CD4-positive, alpha-beta T cell treated with Interleukin-4 for 4 hours (primary cell): ENCODE data around the gene HBS1L.
A peak's percentile ranks its signal among the peaks of the same experiment; 100 is the strongest.
"Not testable (repeated sequence)": the region's sequence is repeated elsewhere in the genome, so short reads cannot be mapped to it uniquely, and the experiment has no call there.

Experiments
- DNase-seq: peaks from one replicate; pipeline ENCODE4 v3.0.0-alpha.2; 2020

HBS1L gene

GRCh38 chr6:135073756-135074393 is 19.3 kb upstream of the HBS1L start:
- DNase-seq = no peak

GRCh38 chr6:135073217-135073616 is 18.6 kb upstream of the HBS1L start:
- no peak for DNase-seq

GRCh38 chr6:135072753-135073152 is 18.1 kb upstream of the HBS1L start:
- DNase-seq = no peak

- DNase-seq = no peak
Observed at GRCh38 chr6:135071541-135071940, 16.9 kb upstream of the HBS1L start.

GRCh38 chr6:135067911-135068310 is 13.3 kb upstream of the HBS1L start:
- DNase-seq = no peak

- no peak for DNase-seq
Observed at GRCh38 chr6:135066806-135067205, 12.2 kb upstream of the HBS1L start.

- no peak for DNase-seq
Observed at GRCh38 chr6:135066397-135066796, 11.8 kb upstream of the HBS1L start.

GRCh38 chr6:135064586-135064985 is 10.0 kb upstream of the HBS1L start:
- no peak for DNase-seq

GRCh38 chr6:135063926-135064325 is 9.3 kb upstream of the HBS1L start:
- no peak for DNase-seq

GRCh38 chr6:135062735-135063134 is 8.1 kb upstream of the HBS1L start:
- DNase-seq = no peak

GRCh38 chr6:135060076-135060475 is 5.5 kb upstream of the HBS1L start:
- DNase-seq = no peak

- not testable (repeated sequence) for DNase-seq
Observed at GRCh38 chr6:135058299-135058698, 3.7 kb upstream of the HBS1L start.

- no peak for DNase-seq
Observed at GRCh38 chr6:135056632-135057031, 2.0 kb upstream of the HBS1L start.

GRCh38 chr6:135054226-135054568 is 425 bp downstream of the HBS1L start:
- no peak for DNase-seq

- no peak for DNase-seq
Observed at GRCh38 chr6:135053406-135053805, 1.2 kb downstream of the HBS1L start.

- DNase-seq = no peak
Observed at GRCh38 chr6:135052939-135053338, 1.7 kb downstream of the HBS1L start.

GRCh38 chr6:135048915-135049314 is 5.7 kb downstream of the HBS1L start:
- DNase-seq = no peak

GRCh38 chr6:135047336-135047735 is 7.3 kb downstream of the HBS1L start:
- no peak for DNase-seq

- DNase-seq = peak; percentile 24
Observed at GRCh38 chr6:135046912-135047311, 7.7 kb downstream of the HBS1L start.

- no peak for DNase-seq
Observed at GRCh38 chr6:135044639-135045038, 10.0 kb downstream of the HBS1L start.

GRCh38 chr6:135043846-135044245 is 10.8 kb downstream of the HBS1L start:
- no peak for DNase-seq

GRCh38 chr6:135043364-135043763 is 11.3 kb downstream of the HBS1L start:
- DNase-seq = no peak

- DNase-seq = no peak
Observed at GRCh38 chr6:135038335-135038734, 16.3 kb downstream of the HBS1L start.

GRCh38 chr6:135037541-135037940 is 17.1 kb downstream of the HBS1L start:
- DNase-seq = no peak

- no peak for DNase-seq
Observed at GRCh38 chr6:135036731-135037420, 17.7 kb downstream of the HBS1L start.
